ENCODE data around the gene ZBTB47.

The ZBTB47 gene

DNA sequence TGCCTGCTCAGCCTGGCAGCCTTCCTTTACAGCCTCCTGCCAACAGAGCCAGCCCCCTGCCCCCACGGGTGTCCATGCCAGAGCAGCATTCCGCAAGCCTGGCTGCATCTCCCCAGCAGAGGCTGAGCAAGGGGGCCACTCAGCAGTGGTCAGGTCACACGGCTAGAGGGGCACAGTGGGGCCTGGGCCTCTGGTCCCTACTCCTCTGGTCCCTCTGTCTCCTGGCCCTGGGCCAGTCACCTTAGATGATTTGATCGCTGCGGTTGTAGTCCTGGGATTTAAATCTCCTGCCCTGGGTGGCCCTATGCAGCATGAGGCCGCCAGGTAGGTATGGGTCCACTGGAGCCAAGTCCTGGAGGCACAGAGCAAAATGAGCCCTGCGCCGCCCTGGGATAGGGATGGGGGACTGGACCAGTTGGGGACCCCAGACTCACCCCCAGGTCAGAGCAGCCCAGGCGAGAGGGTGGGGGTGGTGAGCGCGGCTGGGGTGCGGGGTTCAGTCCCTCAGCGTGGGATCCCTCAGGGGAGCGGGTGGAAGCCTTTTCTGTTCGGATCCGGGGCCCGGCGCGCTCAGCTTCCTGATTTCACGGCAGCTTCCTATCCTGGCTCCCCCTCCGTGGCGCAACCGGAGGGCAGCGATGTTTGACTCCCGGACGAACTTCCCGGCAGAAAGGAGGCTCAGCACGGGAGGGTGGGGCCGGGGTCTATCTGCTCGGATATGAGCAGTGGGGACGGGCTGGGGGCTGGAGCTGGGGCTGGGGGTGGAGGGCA is at the start of gene ZBTB47:
Gene ZBTB47 (plus strand): TSS at position 138 of the 771 bp plus-strand sequence. CDS start 4,659 bp downstream, outside the sequence.
- in situ Hi-C loops (cut with MboI; ENCODE audit: low sequenced_read_pairs), result no loop called here

DNA sequence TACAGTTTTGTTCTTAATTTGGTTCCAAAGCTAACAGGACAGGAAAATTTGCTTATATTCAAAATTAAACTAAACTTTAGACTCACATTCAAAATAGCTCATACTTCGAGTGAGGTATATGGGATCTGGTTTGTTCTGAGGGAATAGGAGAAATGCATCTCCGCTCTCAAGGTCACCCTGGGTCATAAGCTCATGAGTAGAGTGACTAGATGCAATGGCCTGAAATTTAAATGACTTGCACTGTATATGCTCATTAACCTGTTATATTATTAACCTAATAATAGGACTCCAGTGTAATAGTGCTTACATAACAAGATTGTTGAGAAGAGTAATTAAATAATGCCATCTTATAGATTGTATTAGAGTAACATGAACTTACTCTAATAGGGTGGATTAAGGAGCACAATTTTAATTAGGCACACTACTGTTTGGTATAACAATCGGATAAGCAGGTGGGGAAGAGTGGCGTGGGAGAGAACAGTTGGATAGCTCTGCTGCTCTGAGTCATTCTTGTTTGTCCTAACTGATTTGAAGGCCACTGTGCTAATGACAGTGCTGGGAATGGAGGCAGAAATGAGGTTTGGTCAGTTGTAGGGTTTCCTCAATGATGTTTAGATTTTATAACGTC is 47.8 kb upstream of the ZBTB47 start:
- in situ Hi-C loops (cut with MboI; ENCODE audit: low sequenced_read_pairs), result no loop called here

DNA sequence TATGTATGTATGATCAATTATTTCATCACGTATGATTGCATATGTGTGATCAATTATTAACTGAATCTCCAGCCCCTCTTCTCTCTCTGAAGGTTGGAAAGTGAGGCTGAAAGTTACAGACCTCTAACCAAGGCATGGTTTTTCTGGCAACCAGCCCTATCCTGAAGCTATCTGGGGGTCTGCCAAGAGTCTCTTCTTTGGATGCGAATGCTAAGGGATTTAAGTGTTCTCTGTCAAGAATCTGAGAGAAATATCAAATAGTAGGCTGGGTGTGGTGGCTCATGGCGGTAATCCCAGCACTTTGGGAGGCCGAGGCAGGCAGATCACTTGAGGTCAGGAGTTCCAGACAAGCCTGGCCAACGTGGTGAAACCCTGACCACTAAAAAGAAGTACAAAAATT is 44.9 kb upstream of the ZBTB47 start:
- in situ Hi-C loops (cut with MboI; ENCODE audit: low sequenced_read_pairs), result no loop called here

DNA sequence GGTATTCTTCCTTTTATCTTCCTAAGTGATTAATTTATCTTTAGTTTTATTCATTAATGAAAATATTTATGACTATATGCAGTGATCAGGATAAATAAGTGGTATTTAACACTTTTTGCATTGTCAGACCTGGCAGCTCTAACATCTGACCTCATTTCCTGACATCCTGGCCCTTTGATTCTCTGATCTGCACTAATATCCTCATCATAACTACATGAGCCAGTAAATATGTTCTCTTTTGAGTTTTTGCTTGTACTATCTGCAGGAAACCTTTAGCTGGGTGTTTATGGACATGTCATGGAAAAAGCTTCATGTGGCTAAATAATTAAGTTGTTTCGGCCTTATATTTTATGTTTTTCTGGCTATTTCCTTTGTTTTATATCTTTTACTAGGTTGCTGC is 42.5 kb upstream of the ZBTB47 start:
- in situ Hi-C loops (cut with MboI; ENCODE audit: low sequenced_read_pairs), result no loop called here

DNA sequence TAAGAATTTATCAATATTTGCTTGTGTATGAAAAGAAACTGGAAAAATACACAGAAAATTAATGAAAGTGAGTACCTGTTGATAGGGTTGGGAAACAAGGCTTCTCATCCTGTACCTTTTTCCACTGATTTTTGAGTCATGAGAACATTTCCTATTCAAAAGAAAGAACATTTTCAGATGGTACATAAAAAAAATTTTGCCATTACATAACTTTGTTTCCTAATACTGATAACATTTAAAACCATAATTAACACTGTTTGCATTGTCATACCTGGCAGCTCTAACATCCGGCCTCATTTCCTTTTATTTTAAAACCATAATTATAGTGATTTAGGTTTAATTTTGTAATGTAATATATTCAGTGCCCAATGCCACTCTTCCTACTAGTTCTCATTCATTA is 41.3 kb upstream of the ZBTB47 start:
- in situ Hi-C loops (cut with MboI; ENCODE audit: low sequenced_read_pairs), result no loop called here

DNA sequence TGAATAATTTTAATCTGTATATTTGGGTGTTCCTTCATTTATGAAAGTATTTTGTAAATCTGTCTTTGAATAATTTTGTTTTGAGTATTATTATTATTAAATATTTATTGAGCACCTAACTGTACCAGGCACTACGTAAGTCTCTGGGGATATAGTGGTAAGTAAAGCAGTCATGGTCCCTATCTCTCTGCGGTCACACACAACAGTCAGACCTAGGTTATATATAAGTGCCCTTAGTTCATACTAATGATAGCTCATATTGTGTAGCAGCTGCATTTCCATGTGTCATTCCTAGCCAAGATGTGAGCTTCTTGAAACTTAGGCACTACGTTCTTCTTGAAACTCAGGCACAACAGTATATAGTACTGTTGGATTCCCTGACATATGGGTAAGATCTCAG is 40.6 kb upstream of the ZBTB47 start:
- in situ Hi-C loops (cut with MboI; ENCODE audit: low sequenced_read_pairs), result no loop called here

DNA sequence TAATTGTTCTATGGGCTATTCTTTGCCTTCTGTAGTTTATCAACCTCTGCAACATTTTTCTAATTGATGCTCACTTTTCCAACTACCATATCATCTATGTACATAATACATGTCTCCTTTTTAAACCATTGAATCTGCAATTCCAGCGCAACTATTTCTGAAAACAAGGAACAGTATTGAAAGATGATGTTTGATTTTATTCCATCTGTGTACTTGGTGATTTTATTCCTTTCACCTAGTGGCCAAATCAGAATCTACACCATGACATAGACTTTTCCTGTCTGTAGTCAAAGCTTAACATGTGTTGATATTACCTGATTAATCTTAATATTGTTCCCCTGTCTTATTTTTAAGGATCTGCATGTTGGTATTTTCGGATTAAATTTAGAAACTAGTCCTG is 40.0 kb upstream of the ZBTB47 start:
- in situ Hi-C loops (cut with MboI; ENCODE audit: low sequenced_read_pairs), result no loop called here

DNA sequence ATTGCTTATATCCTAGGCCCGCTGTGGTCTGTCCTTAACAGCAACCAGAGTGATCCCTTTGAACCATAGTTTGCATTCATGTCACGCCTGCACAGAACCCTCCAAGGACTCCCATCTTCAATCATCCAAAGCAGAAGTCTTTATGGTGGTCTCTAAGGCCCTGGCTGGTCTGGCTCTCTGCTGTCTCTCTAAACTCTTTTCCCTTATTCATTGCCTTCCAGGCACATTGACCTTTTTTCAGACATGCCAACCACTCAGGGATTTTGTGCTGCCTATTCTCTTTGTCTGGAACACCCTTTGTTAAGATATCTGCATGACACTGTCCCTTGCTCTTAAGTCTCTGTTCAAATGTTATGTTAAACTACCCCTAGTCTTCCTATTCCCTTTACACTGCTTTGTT is 21.9 kb upstream of the ZBTB47 start:
- in situ Hi-C loops (cut with MboI; ENCODE audit: low sequenced_read_pairs), result no loop called here

DNA sequence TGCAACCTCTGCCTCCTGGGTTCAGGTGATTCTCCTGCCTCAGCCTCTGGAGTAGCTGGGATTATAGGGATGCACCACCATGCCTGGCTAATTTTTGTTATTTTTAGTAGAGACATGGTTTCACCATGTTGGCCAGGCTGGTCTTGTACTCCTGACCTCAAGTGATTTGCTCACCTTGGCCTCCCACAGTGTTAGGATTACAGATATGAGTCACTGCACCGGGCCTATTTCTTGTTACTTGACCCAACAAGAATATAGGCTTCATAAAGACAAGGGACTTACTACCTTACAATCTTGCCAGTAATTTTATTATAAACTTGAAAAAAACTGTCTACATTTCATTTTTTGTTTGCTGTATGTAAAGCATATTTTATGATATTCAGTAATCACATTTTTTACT is 21.4 kb upstream of the ZBTB47 start:
- in situ Hi-C loops (cut with MboI; ENCODE audit: low sequenced_read_pairs), result no loop called here

DNA sequence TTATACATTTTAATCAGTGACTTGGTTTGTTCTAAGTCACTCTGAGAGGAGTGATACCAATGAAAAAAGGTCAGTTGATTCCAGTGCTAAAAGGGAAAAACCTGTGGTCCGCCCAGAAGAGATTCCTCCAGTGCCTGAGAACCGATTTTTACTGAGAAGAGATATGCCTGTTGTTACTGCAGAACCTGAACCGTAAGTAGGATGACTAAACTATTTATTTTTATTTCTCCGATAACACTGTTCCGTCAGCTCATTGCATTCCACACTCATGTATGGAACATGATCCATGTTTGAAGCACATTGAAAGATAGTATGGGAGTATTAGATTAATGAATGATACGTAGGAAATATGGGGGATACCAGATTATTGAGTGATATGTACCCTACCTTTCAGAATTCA is 20.0 kb upstream of the ZBTB47 start:
- in situ Hi-C loops (cut with MboI; ENCODE audit: low sequenced_read_pairs), result no loop called here

DNA sequence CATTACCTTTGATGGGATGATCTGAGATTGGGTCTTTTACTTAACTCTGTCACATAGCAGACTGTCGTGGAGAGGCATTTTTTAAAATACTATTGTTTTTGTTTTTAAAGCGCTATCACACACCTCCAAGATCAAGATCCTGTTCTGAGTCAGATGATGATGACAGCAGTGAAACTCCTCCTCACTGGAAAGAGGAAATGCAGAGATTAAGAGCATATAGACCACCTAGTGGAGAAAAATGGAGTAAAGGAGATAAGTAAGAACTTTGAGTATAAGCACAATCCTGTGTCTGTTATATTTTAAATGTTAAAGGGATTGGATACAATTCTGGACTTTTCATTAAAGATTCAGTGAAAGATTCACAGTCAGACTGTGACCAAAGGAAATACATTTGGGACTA is 18.4 kb upstream of the ZBTB47 start:
- in situ Hi-C loops (cut with MboI; ENCODE audit: low sequenced_read_pairs), result no loop called here

DNA sequence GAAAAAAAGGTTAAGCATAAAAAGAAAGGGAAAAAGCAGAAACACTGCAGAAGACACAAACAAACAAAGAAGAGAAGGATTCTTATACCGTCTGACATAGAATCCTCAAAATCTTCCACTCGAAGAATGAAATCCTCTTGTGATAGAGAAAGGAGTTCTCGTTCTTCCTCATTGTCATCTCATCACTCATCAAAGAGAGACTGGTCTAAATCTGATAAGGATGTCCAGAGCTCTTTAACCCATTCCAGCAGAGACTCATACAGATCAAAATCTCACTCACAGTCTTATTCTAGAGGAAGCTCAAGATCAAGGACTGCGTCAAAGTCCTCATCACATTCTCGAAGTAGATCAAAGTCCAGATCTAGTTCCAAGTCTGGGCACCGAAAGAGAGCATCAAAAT is 16.5 kb upstream of the ZBTB47 start:
- in situ Hi-C loops (cut with MboI; ENCODE audit: low sequenced_read_pairs), result no loop called here

DNA sequence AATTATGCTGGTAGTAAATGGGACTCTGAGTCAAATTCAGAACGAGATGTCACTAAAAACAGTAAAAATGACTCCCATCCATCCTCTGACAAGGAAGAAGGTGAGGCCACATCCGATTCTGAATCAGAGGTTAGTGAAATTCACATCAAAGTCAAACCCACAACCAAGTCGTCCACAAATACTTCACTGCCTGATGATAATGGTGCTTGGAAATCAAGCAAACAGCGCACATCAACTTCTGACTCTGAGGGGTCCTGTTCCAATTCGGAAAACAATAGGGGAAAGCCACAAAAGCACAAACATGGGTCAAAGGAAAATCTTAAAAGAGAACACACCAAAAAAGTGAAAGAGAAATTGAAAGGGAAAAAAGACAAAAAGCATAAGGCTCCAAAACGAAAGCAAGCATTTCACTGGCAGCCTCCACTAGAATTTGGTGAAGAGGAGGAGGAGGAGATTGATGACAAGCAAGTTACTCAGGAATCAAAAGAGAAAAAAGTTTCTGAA is 15.1 kb upstream of the ZBTB47 start:
- in situ Hi-C loops (cut with MboI; ENCODE audit: low sequenced_read_pairs), result no loop called here

DNA sequence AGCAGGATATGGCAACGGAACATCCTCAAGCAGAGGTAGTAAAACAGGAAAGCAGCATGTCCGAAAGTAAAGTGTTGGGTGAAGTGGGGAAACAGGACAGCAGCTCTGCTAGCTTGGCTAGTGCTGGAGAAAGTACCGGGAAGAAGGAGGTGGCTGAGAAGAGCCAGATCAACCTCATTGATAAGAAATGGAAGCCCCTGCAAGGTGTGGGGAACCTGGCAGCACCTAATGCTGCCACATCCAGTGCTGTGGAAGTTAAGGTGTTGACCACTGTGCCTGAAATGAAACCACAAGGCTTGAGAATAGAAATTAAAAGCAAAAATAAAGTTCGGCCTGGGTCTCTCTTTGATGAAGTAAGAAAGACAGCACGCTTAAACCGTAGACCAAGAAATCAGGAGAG is 14.3 kb upstream of the ZBTB47 start:
- in situ Hi-C loops (cut with MboI; ENCODE audit: low sequenced_read_pairs), result no loop called here

DNA sequence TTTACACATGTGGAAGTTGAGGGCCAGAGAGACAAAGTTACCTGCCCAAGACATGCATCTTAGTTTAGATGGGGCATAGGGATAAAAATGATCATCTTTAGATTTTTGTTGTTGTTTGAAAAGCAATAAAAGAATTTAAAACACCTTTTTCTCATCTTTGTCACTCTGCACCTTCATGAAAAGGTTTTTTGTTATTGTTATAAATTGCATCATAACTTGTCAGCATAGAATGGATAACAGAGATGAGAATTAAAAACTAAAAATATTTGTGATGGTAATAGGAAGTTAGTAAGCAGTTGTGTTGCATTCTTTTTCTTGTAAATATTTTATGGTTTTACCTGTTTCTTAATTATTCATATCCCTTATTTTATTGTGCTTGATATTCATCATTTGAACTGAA is 13.4 kb upstream of the ZBTB47 start:
- in situ Hi-C loops (cut with MboI; ENCODE audit: low sequenced_read_pairs), result no loop called here

DNA sequence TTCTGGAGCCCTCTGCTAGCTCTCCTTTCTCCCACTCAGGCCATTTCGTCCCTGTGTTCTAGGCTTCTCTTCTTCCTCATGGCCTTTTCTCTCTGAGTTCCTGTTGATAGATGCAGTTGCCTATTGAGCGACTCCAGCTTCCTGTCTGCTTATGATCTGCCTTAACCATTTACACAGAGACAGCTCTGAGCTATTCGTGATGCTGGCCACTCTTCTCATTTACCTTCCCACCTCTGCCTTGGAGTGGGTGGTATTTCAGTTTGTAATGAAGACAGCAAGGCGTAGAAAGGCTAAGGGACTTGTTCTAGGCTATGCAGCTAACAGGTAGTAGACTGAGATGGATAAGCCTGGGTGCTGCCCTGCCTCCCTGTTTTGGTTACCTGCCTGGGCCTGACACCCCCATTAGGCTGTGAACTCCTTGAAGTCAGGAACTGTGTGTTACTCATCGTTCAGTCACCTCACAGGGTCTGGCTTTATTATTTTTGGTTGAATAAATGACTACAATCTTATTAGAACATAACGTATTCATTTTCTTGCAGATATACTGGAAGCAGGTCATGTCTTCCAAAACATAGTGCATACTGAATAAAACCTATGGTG is 12.6 kb upstream of the ZBTB47 start:
- in situ Hi-C loops (cut with MboI; ENCODE audit: low sequenced_read_pairs), result no loop called here

DNA sequence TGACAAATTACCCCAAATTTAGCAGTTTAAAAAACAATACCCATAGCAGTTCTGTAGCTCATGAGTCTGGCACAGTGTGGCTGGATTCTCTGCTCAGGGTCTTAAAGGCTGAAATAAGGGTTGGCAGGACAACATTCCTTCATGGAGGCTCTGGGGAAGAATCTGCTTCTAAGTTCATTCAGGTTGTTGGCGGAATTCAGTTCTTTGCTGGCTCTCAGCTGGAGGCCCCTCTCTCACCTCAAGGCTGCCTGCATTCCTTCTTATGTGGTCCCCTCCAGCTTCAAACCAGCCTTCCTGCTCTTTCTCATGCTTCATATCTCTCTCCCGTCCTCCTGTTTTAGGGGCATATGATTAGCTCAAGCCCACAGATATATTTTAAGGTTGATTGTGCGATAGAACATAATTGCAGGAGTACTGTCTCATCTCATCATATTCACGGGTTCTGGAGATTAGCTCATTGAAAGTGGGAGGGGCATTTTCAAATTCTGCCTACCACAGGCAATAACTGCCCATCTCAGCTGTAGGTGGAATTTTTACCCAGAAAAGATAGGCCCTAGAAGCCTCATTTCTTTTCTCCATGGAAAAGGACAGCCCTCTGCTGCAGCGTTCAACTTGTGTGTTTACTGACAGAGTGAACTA is 5.6 kb upstream of the ZBTB47 start:
- in situ Hi-C loops (cut with MboI; ENCODE audit: low sequenced_read_pairs), result no loop called here

DNA sequence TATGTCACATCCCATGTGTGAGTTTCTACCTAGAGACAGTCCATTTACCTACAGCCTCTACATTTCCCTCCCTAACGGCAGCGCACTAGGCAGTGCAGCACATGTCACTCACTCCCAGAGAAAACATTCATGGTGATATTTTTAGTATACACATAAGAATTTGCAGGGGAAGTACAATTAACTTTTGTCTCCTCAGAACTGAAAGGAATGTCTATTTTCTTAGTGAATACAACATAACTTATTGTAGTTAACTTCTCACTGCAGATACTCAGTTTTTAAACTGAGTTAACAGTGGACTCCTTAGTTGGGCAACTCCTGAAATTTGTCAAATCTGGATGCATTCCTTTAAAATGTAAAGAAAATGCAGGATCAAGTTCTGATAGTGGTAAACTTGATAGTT is 4.5 kb upstream of the ZBTB47 start:
- in situ Hi-C loops (cut with MboI; ENCODE audit: low sequenced_read_pairs), result no loop called here

DNA sequence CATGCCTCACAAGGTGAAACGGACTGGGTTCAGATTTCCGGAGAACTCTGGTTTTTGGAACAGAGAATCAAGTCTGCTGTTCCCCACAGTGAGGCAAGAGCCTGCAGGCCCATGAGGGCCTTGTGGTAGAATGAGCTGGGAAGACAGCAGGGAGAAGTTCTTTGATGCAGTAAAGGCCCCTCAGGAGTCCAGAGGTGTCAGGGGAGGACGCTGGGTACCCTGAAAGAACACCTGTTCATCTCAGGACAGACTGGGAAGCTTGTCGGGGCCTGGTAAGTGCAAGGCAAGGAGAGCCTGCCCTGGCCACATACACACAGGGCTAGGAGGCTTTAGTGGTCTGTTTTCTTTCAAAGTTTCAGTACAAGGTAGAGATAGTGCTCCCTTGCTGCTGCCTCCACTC is 3.7 kb upstream of the ZBTB47 start:
- in situ Hi-C loops (cut with MboI; ENCODE audit: low sequenced_read_pairs), result no loop called here

DNA sequence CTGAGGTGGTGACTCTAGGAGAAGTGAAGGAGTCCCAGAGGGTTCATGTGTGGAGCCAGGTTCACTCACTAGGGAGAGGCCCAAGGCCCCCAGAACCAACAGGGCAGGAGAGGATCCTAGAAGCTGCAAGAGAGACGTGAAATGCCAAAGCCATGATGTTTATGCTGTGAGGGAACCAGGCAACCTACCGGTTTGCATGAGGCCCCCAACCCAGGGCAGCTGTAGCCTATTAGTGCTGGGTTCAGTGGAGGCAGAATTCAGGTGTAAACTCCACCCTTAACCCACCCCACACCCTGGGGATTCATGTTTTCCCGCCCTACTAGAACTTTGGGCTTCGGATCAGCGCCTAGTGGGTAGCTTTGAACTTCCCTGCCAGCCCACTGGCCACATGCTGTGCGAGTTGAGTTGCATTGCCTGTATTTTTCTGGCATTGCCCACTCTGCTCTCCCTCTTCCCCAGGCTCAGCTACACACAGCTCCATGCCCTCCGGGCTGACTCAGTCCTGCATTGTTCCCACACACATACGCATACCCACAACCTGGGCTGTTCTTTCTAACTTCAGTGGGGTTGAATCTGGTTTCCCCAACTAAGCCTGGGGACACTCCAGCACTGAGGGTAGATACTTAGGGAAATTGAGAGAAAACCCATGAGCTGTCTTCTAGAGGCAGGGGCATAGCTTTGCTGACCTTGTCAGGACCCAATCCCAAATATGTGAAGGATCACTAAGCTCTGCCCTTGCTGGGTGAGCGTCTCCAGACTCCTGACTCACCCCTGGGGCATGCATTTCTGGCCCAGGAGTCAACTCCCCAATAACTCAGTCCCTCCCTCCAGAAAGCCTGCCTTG is 2.0 kb upstream of the ZBTB47 start:
- in situ Hi-C loops (cut with MboI; ENCODE audit: low sequenced_read_pairs), result no loop called here

DNA sequence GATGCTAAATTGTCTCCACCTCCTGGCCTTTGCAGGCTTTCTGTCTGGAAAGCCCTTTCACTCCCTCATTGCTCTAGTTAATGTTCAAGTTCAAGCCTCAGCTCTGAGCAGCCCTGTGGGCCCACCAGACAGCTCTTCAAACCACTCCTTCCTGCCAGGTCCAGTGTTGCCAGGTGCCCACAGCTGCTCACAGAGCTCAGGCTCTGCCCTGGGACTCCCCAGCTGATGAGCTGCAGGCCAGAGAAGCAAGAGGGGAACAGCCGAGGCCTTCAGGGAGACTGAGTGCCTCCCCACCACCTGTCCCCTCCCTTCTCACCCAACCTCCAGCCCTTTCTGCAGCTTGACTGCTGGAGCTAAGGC is 1.3 kb upstream of the ZBTB47 start:
- in situ Hi-C loops (cut with MboI; ENCODE audit: low sequenced_read_pairs), result no loop called here

All from HL-60/S4 treated with retinoic acid at 250 ng/mL for 4 days and 3 days (cell line).